Panc1 (cell line): Measurements from ENCODE around the gene RNF17. TPM values are rescaled to one million over a fixed set of nuclear protein-coding genes. Genes with fewer than 3 reads are reported as not detected.

Experiments
- ATAC-seq: fragments of 200-7000 bp; cut with Tn5 transposase; 2 replicates; pipeline ENCODE4 v1.9.1; 2020; ENCODE audit warnings: mild to moderate bottlenecking, moderate library complexity
- BruUV-seq: library from RNA; stranded (reverse); fragments of 400-500 nt; replicated peaks from 2 replicates; lab custom pipeline; 2021; lab: Mats Ljungman, UMichigan
- CTCF ChIA-PET: fragments of 300-600 bp; sonication (Branson Sonifier 250); formaldehyde crosslinking; loops from one replicate; lab custom pipeline; 2022; ENCODE audit warnings: antibody characterized with exemption; lab: Charles Lee
- POLR2A ChIA-PET: fragments of 300-600 bp; sonication (Branson Sonifier 250); formaldehyde crosslinking; loops from one replicate; lab custom pipeline; 2022; ENCODE audit warnings: antibody characterized with exemption; lab: Charles Lee
- DNase-seq: peaks from one replicate; pipeline ENCODE4 v3.0.0-alpha.2; 2010; ENCODE audit warnings: low read depth, low spot score
- H3K27ac ChIP-seq: 2 replicates; pipeline ENCODE4 v1.5.1; 2011; ENCODE audit warnings: mild to moderate bottlenecking, low read length, inconsistent platforms
- H3K27me3 ChIP-seq: fragments of 200-500 bp; sonication (Bioruptor generic); 2 replicates; pipeline ENCODE4 v1.6.0; 2014; ENCODE audit warnings: low read length, inconsistent platforms; ENCODE audit not compliant: control insufficient read depth, insufficient read depth
- H3K36me3 ChIP-seq: fragments of 200-500 bp; sonication (Bioruptor generic); 2 replicates; pipeline ENCODE4 v1.5.1; 2014; ENCODE audit warnings: inconsistent platforms, mild to moderate bottlenecking, low read length, moderate library complexity; ENCODE audit not compliant: control insufficient read depth, insufficient read depth
- H3K4me1 ChIP-seq: 2 replicates; pipeline ENCODE4 v1.5.1; 2011; ENCODE audit warnings: inconsistent platforms, mild to moderate bottlenecking, low read length, moderate library complexity; ENCODE audit not compliant: control insufficient read depth, insufficient read depth
- H3K4me3 ChIP-seq, 2 experiments: 2 replicates each; pipeline ENCODE4 v1.5.1; 2011 to 2012; ENCODE audit warnings: low read depth in 2 of 2, low read length in 2 of 2, mild to moderate bottlenecking in 2 of 2, inconsistent platforms in 1 of 2, moderate library complexity in 1 of 2
- H3K9me3 ChIP-seq: fragments of 200-500 bp; sonication (Bioruptor generic); 2 replicates; pipeline ENCODE4 v1.5.1; 2014; ENCODE audit warnings: low read depth, mild to moderate bottlenecking, inconsistent platforms, low read length, moderate library complexity; ENCODE audit not compliant: control insufficient read depth, insufficient read depth
- POLR2AphosphoS5 ChIP-seq: IDR thresholded peaks from 2 replicates; pipeline ENCODE4 v1.6.1; 2012; ENCODE audit warnings: mild to moderate bottlenecking, low read depth, low read length, moderate library complexity
- SIN3A ChIP-seq: IDR thresholded peaks from 2 replicates; pipeline ENCODE4 v1.6.1; 2012; ENCODE audit warnings: low read depth, mild to moderate bottlenecking, low read length, moderate library complexity, borderline replicate concordance; ENCODE audit not compliant: insufficient read depth
- TCF7L2 ChIP-seq: IDR thresholded peaks from 2 replicates; pipeline ENCODE4 v1.6.1; 2011; ENCODE audit warnings: mild to moderate bottlenecking, low read depth, low read length, inconsistent platforms
- in situ Hi-C: cut with HindIII; loops from 2 replicates; pipeline ENCODE4 v1.10.0; 2016; ENCODE audit warnings: low sequenced_read_pairs, low pct_unique_long_range_greater_than_20kb
- intact Hi-C: fragments of 100-400 bp; cut with micrococcal nuclease; formaldehyde crosslinking; loops from one replicate; pipeline ENCODE4 v1.10.0; 2022; ENCODE audit not compliant: unreplicated experiment
- total RNA-seq: library from RNA; stranded (reverse); gene quantifications from one replicate; pipeline ENCODE4 v1.2.1, GENCODE V29; 2021; ENCODE audit not compliant: unreplicated experiment
- TF ChIP-seq, protein P1 (sequence below), 2 experiments: IDR thresholded peaks; 2 replicates each; pipeline ENCODE4 v1.6.1; 2011 to 2012; ENCODE audit warnings: low read depth in 2 of 2, control low read depth in 1 of 2, low read length in 1 of 2, mild to moderate bottlenecking in 1 of 2, moderate library complexity in 1 of 2; ENCODE audit not compliant: insufficient read depth in 1 of 2
- TF ChIP-seq, protein P2 (sequence below): fragments of 450-650 bp; IDR thresholded peaks from 2 replicates; pipeline ENCODE4 v1.5.1; 2017; ENCODE audit warnings: mild to moderate bottlenecking

Gene RNF17
- total RNA-seq, 1 experiment from 2014 or later, result not detected

DNA sequence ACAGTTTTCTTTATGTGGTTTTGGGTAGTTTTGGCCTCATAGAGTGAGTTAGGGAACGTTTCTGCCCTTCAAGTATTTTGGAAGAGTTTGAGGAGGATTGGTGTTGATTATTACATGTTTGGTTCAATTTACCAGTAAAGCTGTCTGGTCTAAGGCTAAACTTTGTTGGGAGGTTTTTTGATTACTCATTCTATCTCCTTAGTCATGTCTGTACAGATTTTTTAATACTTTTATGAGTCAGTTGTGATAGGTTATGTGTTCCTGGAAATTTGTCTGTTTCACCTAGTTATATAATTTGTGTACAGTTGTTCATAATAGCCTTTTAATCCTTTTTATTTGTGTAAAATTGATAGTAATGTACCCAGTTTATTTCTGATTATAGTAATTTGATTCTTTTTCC lies 20.4 kb downstream of the RNF17 start:
- no TSS peak for BruUV-seq

DNA sequence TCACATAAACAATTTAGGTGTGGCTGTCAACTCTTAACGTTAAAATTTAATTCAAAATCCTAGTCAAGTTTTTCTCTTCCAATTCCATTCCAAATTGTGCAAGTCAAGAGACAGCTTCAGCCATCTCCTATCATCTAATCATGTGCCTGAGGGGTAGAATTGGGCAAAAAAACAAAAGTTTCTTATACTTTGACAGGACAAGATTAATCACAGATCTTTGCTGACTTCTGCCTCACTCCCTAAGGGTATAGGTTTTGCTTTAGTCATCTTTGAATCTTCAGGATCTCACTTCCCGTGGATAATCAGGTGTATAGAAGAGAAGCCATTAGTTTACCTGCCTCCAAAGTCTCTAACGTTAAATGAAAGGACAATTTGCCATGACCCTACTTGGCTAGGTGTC lies 24.6 kb downstream of the RNF17 start:
- DNase-seq (no peak), ATAC-seq (no peak)
- in situ Hi-C loops (no loop called here), intact Hi-C loops (no loop called here)
- TF ChIP-seq, protein P1, sequence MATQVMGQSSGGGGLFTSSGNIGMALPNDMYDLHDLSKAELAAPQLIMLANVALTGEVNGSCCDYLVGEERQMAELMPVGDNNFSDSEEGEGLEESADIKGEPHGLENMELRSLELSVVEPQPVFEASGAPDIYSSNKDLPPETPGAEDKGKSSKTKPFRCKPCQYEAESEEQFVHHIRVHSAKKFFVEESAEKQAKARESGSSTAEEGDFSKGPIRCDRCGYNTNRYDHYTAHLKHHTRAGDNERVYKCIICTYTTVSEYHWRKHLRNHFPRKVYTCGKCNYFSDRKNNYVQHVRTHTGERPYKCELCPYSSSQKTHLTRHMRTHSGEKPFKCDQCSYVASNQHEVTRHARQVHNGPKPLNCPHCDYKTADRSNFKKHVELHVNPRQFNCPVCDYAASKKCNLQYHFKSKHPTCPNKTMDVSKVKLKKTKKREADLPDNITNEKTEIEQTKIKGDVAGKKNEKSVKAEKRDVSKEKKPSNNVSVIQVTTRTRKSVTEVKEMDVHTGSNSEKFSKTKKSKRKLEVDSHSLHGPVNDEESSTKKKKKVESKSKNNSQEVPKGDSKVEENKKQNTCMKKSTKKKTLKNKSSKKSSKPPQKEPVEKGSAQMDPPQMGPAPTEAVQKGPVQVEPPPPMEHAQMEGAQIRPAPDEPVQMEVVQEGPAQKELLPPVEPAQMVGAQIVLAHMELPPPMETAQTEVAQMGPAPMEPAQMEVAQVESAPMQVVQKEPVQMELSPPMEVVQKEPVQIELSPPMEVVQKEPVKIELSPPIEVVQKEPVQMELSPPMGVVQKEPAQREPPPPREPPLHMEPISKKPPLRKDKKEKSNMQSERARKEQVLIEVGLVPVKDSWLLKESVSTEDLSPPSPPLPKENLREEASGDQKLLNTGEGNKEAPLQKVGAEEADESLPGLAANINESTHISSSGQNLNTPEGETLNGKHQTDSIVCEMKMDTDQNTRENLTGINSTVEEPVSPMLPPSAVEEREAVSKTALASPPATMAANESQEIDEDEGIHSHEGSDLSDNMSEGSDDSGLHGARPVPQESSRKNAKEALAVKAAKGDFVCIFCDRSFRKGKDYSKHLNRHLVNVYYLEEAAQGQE (IDR thresholded peaks at IDR 0.05; ENCODE audit: insufficient read depth in 1 of 2, low read depth in 2 of 2, low read length in 1 of 2), result no peak
- TF ChIP-seq SIN3A (no peak), TCF7L2 (no peak), POLR2AphosphoS5 (no peak)
- TF ChIP-seq, protein P2, sequence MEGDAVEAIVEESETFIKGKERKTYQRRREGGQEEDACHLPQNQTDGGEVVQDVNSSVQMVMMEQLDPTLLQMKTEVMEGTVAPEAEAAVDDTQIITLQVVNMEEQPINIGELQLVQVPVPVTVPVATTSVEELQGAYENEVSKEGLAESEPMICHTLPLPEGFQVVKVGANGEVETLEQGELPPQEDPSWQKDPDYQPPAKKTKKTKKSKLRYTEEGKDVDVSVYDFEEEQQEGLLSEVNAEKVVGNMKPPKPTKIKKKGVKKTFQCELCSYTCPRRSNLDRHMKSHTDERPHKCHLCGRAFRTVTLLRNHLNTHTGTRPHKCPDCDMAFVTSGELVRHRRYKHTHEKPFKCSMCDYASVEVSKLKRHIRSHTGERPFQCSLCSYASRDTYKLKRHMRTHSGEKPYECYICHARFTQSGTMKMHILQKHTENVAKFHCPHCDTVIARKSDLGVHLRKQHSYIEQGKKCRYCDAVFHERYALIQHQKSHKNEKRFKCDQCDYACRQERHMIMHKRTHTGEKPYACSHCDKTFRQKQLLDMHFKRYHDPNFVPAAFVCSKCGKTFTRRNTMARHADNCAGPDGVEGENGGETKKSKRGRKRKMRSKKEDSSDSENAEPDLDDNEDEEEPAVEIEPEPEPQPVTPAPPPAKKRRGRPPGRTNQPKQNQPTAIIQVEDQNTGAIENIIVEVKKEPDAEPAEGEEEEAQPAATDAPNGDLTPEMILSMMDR, result no peak
- Histone ChIP-seq H3K4me3 (no peak overlapping the region), H3K4me1 (no peaks in the 10 kb centered on the region), H3K27me3 (peaks cover 4% of the 10 kb centered on the region; the same call in 1 of the 2 replicates), H3K36me3 (no peaks in the 10 kb centered on the region), H3K9me3 (no peaks in the 10 kb centered on the region), H3K27ac (no peak overlapping the region)
- no TSS peak for BruUV-seq
- POLR2A ChIA-PET, result no interaction called here
- CTCF ChIA-PET, result no interaction called here

More for the DNA sequence above, 20.4 kb downstream of the RNF17 start:
- POLR2A ChIA-PET, result no interaction called here
- no peaks in the 10 kb centered on the region for H3K27me3 ChIP-seq
- no peaks in the 10 kb centered on the region for H3K36me3 ChIP-seq
- H3K27ac ChIP-seq, result no peak overlapping the region
- in situ Hi-C loops (no loop called here), intact Hi-C loops (no loop called here)
- ATAC-seq, result no peak
- TF ChIP-seq, protein P1 (IDR thresholded peaks at IDR 0.05; ENCODE audit: insufficient read depth in 1 of 2, low read depth in 2 of 2, low read length in 1 of 2), result no peak
- TF ChIP-seq, protein P2, result no peak
- TF ChIP-seq TCF7L2 (no peak), SIN3A (no peak), POLR2AphosphoS5 (no peak)
- H3K4me3 ChIP-seq, result no peak overlapping the region
- CTCF ChIA-PET, result no interaction called here
- H3K4me1 ChIP-seq, result no peaks in the 10 kb centered on the region
- DNase-seq, result no peak
- no peaks in the 10 kb centered on the region for H3K9me3 ChIP-seq
